ENCODE data around the gene CAMTA1. TPM values are rescaled to one million over a fixed set of nuclear protein-coding genes. Genes with fewer than 3 reads are reported as not detected.
A peak's percentile ranks its signal among the peaks of the same experiment; 100 is the strongest.

Gene CAMTA1
- total and polyA plus RNA-seq, 4 donors = 90.5 to 236 (median 195) TPM

GRCh38 chr1:6923955-6924881, 139.0 kb downstream of the CAMTA1 start:
- peak in 2 of 6 donors; percentile 61 to 71 for DNase-seq (ENCODE audit: low read depth in 4 of 6, low spot score in 6 of 6)
- Histone ChIP-seq H3K27me3 (ENCODE audit: control insufficient read depth, insufficient read depth, low read length) (no peaks in the 10 kb centered on the region), H3K9me3 (ENCODE audit: control insufficient read depth, insufficient read depth, low read length) (no peaks in the 10 kb centered on the region), H3K27ac (ENCODE audit: low read depth, low read length) (peak overlapping the region; percentile 37), H3K4me1 (ENCODE audit: control insufficient read depth, insufficient read depth, low read length) (peaks cover 47% of the 10 kb centered on the region), H3K4me3 (ENCODE audit: low read depth, low read length) (no peak overlapping the region), H3K36me3 (ENCODE audit: control insufficient read depth, insufficient read depth, low read length) (peaks cover 3% of the 10 kb centered on the region)
- 62% methylated on average over 7 of the region's 18 CpGs for WGBS (ENCODE audit: insufficient coverage)

- WGBS (ENCODE audit: insufficient coverage) = 70% methylated on average over 3 of the region's 4 CpGs
- Histone ChIP-seq H3K4me3 (ENCODE audit: low read depth, low read length) (no peak overlapping the region), H3K4me1 (ENCODE audit: control insufficient read depth, insufficient read depth, low read length) (peaks cover 46% of the 10 kb centered on the region), H3K27ac (ENCODE audit: low read depth, low read length) (no peak overlapping the region), H3K9me3 (ENCODE audit: control insufficient read depth, insufficient read depth, low read length) (no peaks in the 10 kb centered on the region), H3K27me3 (ENCODE audit: control insufficient read depth, insufficient read depth, low read length) (no peaks in the 10 kb centered on the region), H3K36me3 (ENCODE audit: control insufficient read depth, insufficient read depth, low read length) (peaks cover 3% of the 10 kb centered on the region)
- DNase-seq (ENCODE audit: low read depth in 4 of 6, low spot score in 6 of 6) = no peak
These were observed 139.6 kb downstream of the CAMTA1 start for GRCh38 chr1:6924891-6925290.

- Histone ChIP-seq H3K4me1 (ENCODE audit: control insufficient read depth, insufficient read depth, low read length) (peaks cover 44% of the 10 kb centered on the region), H3K9me3 (ENCODE audit: control insufficient read depth, insufficient read depth, low read length) (no peaks in the 10 kb centered on the region), H3K27me3 (ENCODE audit: control insufficient read depth, insufficient read depth, low read length) (no peaks in the 10 kb centered on the region), H3K27ac (ENCODE audit: low read depth, low read length) (no peak overlapping the region), H3K4me3 (ENCODE audit: low read depth, low read length) (no peak overlapping the region), H3K36me3 (ENCODE audit: control insufficient read depth, insufficient read depth, low read length) (peaks cover 3% of the 10 kb centered on the region)
- DNase-seq (ENCODE audit: low read depth in 4 of 6, low spot score in 6 of 6) = no peak
- 74% methylated on average over 4 of the region's 4 CpGs for WGBS (ENCODE audit: insufficient coverage)
These were observed 142.4 kb downstream of the CAMTA1 start for GRCh38 chr1:6927626-6928025.

- H3K4me3 ChIP-seq (ENCODE audit: low read depth, low read length) = no peak overlapping the region
- WGBS (ENCODE audit: insufficient coverage) = 79% methylated on average over 11 of the region's 12 CpGs
- no peaks in the 10 kb centered on the region for H3K9me3 ChIP-seq (ENCODE audit: control insufficient read depth, insufficient read depth, low read length)
- H3K27ac ChIP-seq (ENCODE audit: low read depth, low read length) = no peak overlapping the region
- peaks cover 38% of the 10 kb centered on the region for H3K4me1 ChIP-seq (ENCODE audit: control insufficient read depth, insufficient read depth, low read length)
- DNase-seq (ENCODE audit: low read depth in 4 of 6, low spot score in 6 of 6) = no peak
- peaks cover 3% of the 10 kb centered on the region for H3K36me3 ChIP-seq (ENCODE audit: control insufficient read depth, insufficient read depth, low read length)
- H3K27me3 ChIP-seq (ENCODE audit: control insufficient read depth, insufficient read depth, low read length) = no peaks in the 10 kb centered on the region
These were observed 143.0 kb downstream of the CAMTA1 start for GRCh38 chr1:6928106-6928885.

GRCh38 chr1:6930732-6931300, 145.6 kb downstream of the CAMTA1 start:
- H3K27me3 ChIP-seq (ENCODE audit: control insufficient read depth, insufficient read depth, low read length) = no peaks in the 10 kb centered on the region
- DNase-seq (ENCODE audit: low read depth in 4 of 6, low spot score in 6 of 6) = no peak
- no peak overlapping the region for H3K27ac ChIP-seq (ENCODE audit: low read depth, low read length)
- peaks cover 30% of the 10 kb centered on the region for H3K4me1 ChIP-seq (ENCODE audit: control insufficient read depth, insufficient read depth, low read length)
- WGBS (ENCODE audit: insufficient coverage) = 84% methylated on average over 6 of the region's 8 CpGs
- no peaks in the 10 kb centered on the region for H3K9me3 ChIP-seq (ENCODE audit: control insufficient read depth, insufficient read depth, low read length)
- peaks cover 3% of the 10 kb centered on the region for H3K36me3 ChIP-seq (ENCODE audit: control insufficient read depth, insufficient read depth, low read length)
- H3K4me3 ChIP-seq (ENCODE audit: low read depth, low read length) = no peak overlapping the region

- WGBS (ENCODE audit: insufficient coverage) = 20% methylated on average over 9 of the region's 12 CpGs
- peak in 2 of 6 donors; percentile 61 to 82 for DNase-seq (ENCODE audit: low read depth in 4 of 6, low spot score in 6 of 6)
- peak overlapping the region; percentile 35 for H3K27ac ChIP-seq (ENCODE audit: low read depth, low read length)
- no peaks in the 10 kb centered on the region for H3K9me3 ChIP-seq (ENCODE audit: control insufficient read depth, insufficient read depth, low read length)
- peaks cover 5% of the 10 kb centered on the region for H3K36me3 ChIP-seq (ENCODE audit: control insufficient read depth, insufficient read depth, low read length)
- no peak overlapping the region for H3K4me3 ChIP-seq (ENCODE audit: low read depth, low read length)
- H3K27me3 ChIP-seq (ENCODE audit: control insufficient read depth, insufficient read depth, low read length) = no peaks in the 10 kb centered on the region
- H3K4me1 ChIP-seq (ENCODE audit: control insufficient read depth, insufficient read depth, low read length) = peaks cover 33% of the 10 kb centered on the region
These were observed 150.2 kb downstream of the CAMTA1 start for GRCh38 chr1:6935361-6935883.

GRCh38 chr1:6935911-6936690, 150.8 kb downstream of the CAMTA1 start:
- Histone ChIP-seq H3K9me3 (ENCODE audit: control insufficient read depth, insufficient read depth, low read length) (no peaks in the 10 kb centered on the region), H3K27me3 (ENCODE audit: control insufficient read depth, insufficient read depth, low read length) (no peaks in the 10 kb centered on the region), H3K36me3 (ENCODE audit: control insufficient read depth, insufficient read depth, low read length) (peaks cover 5% of the 10 kb centered on the region), H3K4me3 (ENCODE audit: low read depth, low read length) (no peak overlapping the region), H3K4me1 (ENCODE audit: control insufficient read depth, insufficient read depth, low read length) (peaks cover 28% of the 10 kb centered on the region), H3K27ac (ENCODE audit: low read depth, low read length) (peak overlapping the region; percentile 35)
- WGBS (ENCODE audit: insufficient coverage) = 90% methylated on average over 2 of the region's 8 CpGs
- DNase-seq (ENCODE audit: low read depth in 4 of 6, low spot score in 6 of 6) = no peak

- Histone ChIP-seq H3K36me3 (ENCODE audit: control insufficient read depth, insufficient read depth, low read length) (peaks cover 5% of the 10 kb centered on the region), H3K9me3 (ENCODE audit: control insufficient read depth, insufficient read depth, low read length) (no peaks in the 10 kb centered on the region), H3K27ac (ENCODE audit: low read depth, low read length) (no peak overlapping the region), H3K27me3 (ENCODE audit: control insufficient read depth, insufficient read depth, low read length) (no peaks in the 10 kb centered on the region), H3K4me3 (ENCODE audit: low read depth, low read length) (no peak overlapping the region), H3K4me1 (ENCODE audit: control insufficient read depth, insufficient read depth, low read length) (peaks cover 28% of the 10 kb centered on the region)
- no peak for DNase-seq (ENCODE audit: low read depth in 4 of 6, low spot score in 6 of 6)
- WGBS (ENCODE audit: insufficient coverage) = 87% methylated on average over 3 of the region's 3 CpGs
These were observed 151.8 kb downstream of the CAMTA1 start for GRCh38 chr1:6937048-6937447.

DNA sequence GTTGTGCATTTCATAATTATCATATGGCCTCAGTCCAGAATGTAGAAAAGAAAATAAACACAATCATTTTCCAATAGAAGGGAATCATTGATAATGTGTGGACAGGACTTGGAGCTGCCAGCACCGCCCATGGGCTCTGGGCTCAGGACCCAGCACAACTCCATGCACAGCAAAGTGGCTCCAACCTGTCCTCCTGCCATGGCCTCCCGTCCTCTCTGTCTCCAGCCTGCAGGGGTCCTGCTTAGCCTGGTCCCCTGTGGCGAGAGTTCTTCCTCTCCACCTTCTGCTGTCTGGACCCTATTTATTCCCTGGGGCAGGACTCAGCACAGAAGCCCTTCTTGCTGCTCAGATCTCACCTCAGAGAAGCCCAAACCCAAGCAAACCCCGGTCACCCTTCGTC, 154.1 kb downstream of the CAMTA1 start:
- no peaks in the 10 kb centered on the region for H3K27me3 ChIP-seq (ENCODE audit: control insufficient read depth, insufficient read depth, low read length)
- WGBS (ENCODE audit: insufficient coverage) = 87% methylated on average over 5 of the region's 5 CpGs
- no peaks in the 10 kb centered on the region for H3K9me3 ChIP-seq (ENCODE audit: control insufficient read depth, insufficient read depth, low read length)
- DNase-seq (ENCODE audit: low read depth in 4 of 6, low spot score in 6 of 6) = no peak
- no peak overlapping the region for H3K4me3 ChIP-seq (ENCODE audit: low read depth, low read length)
- no peak overlapping the region for H3K27ac ChIP-seq (ENCODE audit: low read depth, low read length)
- peaks cover 23% of the 10 kb centered on the region for H3K4me1 ChIP-seq (ENCODE audit: control insufficient read depth, insufficient read depth, low read length)
- peaks cover 11% of the 10 kb centered on the region for H3K36me3 ChIP-seq (ENCODE audit: control insufficient read depth, insufficient read depth, low read length)
